Heart right ventricle (tissue), 16 donors: ENCODE results near the gene MYT1. TPM values are rescaled to one million over a fixed set of nuclear protein-coding genes. Genes with fewer than 3 reads are reported as not detected.

Experiments used
- ATAC-seq, 8 donors: fragments of 200-7000 bp; cut with Tn5 transposase; one replicate each; pipeline ENCODE4 v1.9.1; 2020; ENCODE audit warnings: mild to moderate bottlenecking in 8 of 8, moderate library complexity in 8 of 8, moderate number of reproducible peaks in 1 of 8
- DNase-seq, 2 donors: peaks; one replicate each; pipeline ENCODE4 v3.0.0-alpha.2; 2020
- H3K27ac ChIP-seq, 10 donors: fragments of 200-600 bp; sonication (generic) in 2 of 10; one replicate each; pipeline versions ENCODE4 v1.5.0 to v1.8.0; 2020 to 2022; ENCODE audit warnings: mild to moderate bottlenecking in 3 of 10
- H3K27me3 ChIP-seq, 7 donors: fragments of 200-600 bp; one replicate each; pipeline ENCODE4 v1.8.0; 2021 to 2022; ENCODE audit warnings: mild to moderate bottlenecking in 2 of 7
- H3K36me3 ChIP-seq, 9 donors: fragments of 200-600 bp; sonication (generic) in 1 of 9; one replicate each; pipeline versions ENCODE4 v1.5.0 to v1.8.0; 2020 to 2022; ENCODE audit warnings: mild to moderate bottlenecking in 2 of 9
- H3K4me1 ChIP-seq, 9 donors: fragments of 200-600 bp; sonication (generic) in 1 of 9; one replicate each; pipeline versions ENCODE4 v1.5.0 to v1.8.0; 2020 to 2022; ENCODE audit warnings: mild to moderate bottlenecking in 4 of 9
- H3K4me3 ChIP-seq, 10 donors: fragments of 200-600 bp; sonication (generic) in 2 of 10; one replicate each; pipeline versions ENCODE4 v1.5.0 to v1.8.0; 2020 to 2022; ENCODE audit warnings: mild to moderate bottlenecking in 7 of 10, moderate library complexity in 2 of 10
- H3K9me3 ChIP-seq, 11 donors: fragments of 200-600 bp in 10 of 11; sonication (generic) in 2 of 11; one replicate each; pipeline versions ENCODE4 v1.5.0 to v1.8.0; 2013 to 2022; ENCODE audit warnings: mild to moderate bottlenecking in 2 of 11, control low read depth in 1 of 11, moderate library complexity in 1 of 11
- WGBS, 2 donors: extraction: QIAGEN DNeasy Blood & Tissue Kit; methylation state at CpG; one replicate each; pipeline ENCODE4 v1.1.7; 2013; ENCODE audit warnings: inconsistent platforms in 1 of 2; 5-methylcytosine and 5-hydroxymethylcytosine counted together
- intact Hi-C, 10 donors: fragments of 100-400 bp; cut with DNase I; formaldehyde crosslinking; loops; one replicate each; pipeline versions ENCODE4 v1.11.1 to v1.14.2; 2022
- polyA plus RNA-seq, 2 donors: library from polyadenylated mRNA; stranded (reverse); fragments of 200-250 nt; gene quantifications; one replicate each; pipeline ENCODE4 v1.2.3, GENCODE V29; 2013
- total RNA-seq, 10 donors: library from RNA; stranded (reverse); fragmentation: NEBNext Ultra II Directional in 3 of 10; extraction: Animal tissue kit (Norgen Biotek cat#: 25700) in 3 of 10; gene quantifications; one replicate each; pipeline versions ENCODE4 v1.2.1 to v1.2.4, GENCODE V29; 2021 to 2023
- TF ChIP-seq, protein P1 (sequence below), 9 donors: fragments of 200-600 bp; sonication (generic) in 2 of 9; IDR thresholded peaks; one replicate each; pipeline versions ENCODE4 v1.5.0 to v1.8.0; 2021 to 2022; ENCODE audit warnings: antibody characterized with exemption in 9 of 9, mild to moderate bottlenecking in 5 of 9, moderate library complexity in 1 of 9
- donor health status: Arrhythmogenic right ventricular cardiomyopathy.
- donor health status: ischemic (EF 13 %, LVEDD 7.1; RV severe dilation, severe dysfunction).
- donor health status: healthy with polysubstance abuse.
- donor health status: DM: no; HTN: yes; CAD: no.
- donor health status: DM: no; HTN: no; CAD: no.
- donor health status: ischemic (EF 25% LVEDD 6.9; RV normal size, moderate dysfunction).
- donor health status: ischemic (EF 25% LVEDD 5.7; RV mildly dilated, moderate dysfunction).
- donor health status: healthy.
- donor health status: DM: yes; HTN: yes; CAD: no.
- donor health status: Ischemic cardiomyopathy.
- donor health status: ischemic (EF 35%, LVEDD 5.7; RV mildly dilated, moderate dysfunction).
- donor health status: nonischemic (EF 11% LVEDD 7.7; RV severe dilation, severe dysfunction).
- donor health status: DM: yes; HTN: yes; CAD: no.
- donor health status: PGD.
- donor health status: ischemic (EF 29% LVEDD 5.4; RV normal size, mild dysfunction).
- donor health status: nonischemic (EF 23%, LVEDD 6.1; RV moderate dilation, normal function).

The MYT1 gene
- total and polyA plus RNA-seq, 12 donors: 0.01 to 0.35 (median 0.11) TPM; not detected in 1

DNA sequence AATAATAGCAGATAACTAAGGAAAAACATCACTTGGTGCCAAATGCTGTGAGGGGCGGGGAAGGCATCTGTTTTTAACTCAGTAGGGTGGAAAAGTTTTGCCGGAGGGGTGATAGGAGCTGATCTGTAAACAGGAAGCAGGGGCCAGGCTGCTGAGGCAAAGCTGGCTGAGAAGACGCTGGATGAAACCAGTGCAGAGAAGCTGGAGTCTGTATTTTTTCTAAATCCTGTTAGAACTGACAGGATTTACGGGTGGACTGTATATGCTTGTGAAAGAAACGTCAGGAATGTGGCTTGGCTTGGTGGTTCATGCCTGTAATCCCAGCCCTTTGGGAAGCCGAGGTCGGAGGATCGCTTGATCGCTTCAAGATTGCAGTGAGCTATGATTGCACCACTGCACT, 96.9 kb downstream of the MYT1 start:
- DNase-seq: peak; percentile 38 to 62
- TF ChIP-seq, protein P1, sequence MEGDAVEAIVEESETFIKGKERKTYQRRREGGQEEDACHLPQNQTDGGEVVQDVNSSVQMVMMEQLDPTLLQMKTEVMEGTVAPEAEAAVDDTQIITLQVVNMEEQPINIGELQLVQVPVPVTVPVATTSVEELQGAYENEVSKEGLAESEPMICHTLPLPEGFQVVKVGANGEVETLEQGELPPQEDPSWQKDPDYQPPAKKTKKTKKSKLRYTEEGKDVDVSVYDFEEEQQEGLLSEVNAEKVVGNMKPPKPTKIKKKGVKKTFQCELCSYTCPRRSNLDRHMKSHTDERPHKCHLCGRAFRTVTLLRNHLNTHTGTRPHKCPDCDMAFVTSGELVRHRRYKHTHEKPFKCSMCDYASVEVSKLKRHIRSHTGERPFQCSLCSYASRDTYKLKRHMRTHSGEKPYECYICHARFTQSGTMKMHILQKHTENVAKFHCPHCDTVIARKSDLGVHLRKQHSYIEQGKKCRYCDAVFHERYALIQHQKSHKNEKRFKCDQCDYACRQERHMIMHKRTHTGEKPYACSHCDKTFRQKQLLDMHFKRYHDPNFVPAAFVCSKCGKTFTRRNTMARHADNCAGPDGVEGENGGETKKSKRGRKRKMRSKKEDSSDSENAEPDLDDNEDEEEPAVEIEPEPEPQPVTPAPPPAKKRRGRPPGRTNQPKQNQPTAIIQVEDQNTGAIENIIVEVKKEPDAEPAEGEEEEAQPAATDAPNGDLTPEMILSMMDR (IDR thresholded peaks at IDR 0.05): no peak
- peaks cover 0 to 27% (median 0%) of the 10 kb centered on the region in 9 donors for H3K36me3 ChIP-seq
- peaks cover 13 to 99% (median 84%) of the 10 kb centered on the region in 9 donors for H3K4me1 ChIP-seq
- peak overlapping the region; percentile 49 to 88 (median 73) for H3K27ac ChIP-seq
- H3K9me3 ChIP-seq: no peaks in the 10 kb centered on the region
- no peaks in the 10 kb centered on the region for H3K27me3 ChIP-seq
- H3K4me3 ChIP-seq: peak overlapping the region in 7 of 10 donors; percentile 10 to 39 (median 23)
- intact Hi-C loops: no loop called here
- ATAC-seq: peak; percentile 25 to 82 (median 74)
- WGBS, 2 donors: 7% methylated on average over 9 of the region's 9 CpGs

DNA sequence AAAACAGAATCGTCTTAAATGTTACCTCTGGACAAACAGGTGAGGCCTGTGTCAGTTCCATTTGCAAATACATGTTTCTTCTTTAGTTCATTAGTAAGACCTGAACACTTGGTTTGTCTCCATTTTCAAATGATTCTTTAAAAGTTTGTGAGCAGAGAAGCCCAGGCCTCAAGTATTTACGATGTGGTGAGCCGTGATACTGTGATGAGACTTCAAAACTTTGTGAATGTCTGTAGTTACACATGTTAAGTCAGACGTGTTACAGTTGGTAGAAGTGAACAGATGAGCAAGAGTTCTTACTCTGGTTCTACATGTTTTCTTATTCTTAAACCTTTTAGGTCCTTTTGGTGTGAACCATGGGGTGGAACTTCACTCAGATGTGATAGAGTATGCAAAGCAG, 99.8 kb downstream of the MYT1 start:
- Histone ChIP-seq H3K4me1 (peaks cover 13 to 99% (median 81%) of the 10 kb centered on the region in 9 donors), H3K36me3 (peaks cover 0 to 53% (median 0%) of the 10 kb centered on the region in 9 donors), H3K4me3 (no peak overlapping the region), H3K27me3 (no peaks in the 10 kb centered on the region), H3K27ac (peak overlapping the region in 4 of 10 donors; percentile 29 to 62 (median 43)), H3K9me3 (no peaks in the 10 kb centered on the region)
- DNase-seq: no peak
- whole genome bisulfite sequencing, 2 donors: 75 to 82% methylated on average over 4 of the region's 4 CpGs
- intact Hi-C loops: no loop called here
- TF ChIP-seq, protein P1 (IDR thresholded peaks at IDR 0.05): no peak
- ATAC-seq: no peak

DNA sequence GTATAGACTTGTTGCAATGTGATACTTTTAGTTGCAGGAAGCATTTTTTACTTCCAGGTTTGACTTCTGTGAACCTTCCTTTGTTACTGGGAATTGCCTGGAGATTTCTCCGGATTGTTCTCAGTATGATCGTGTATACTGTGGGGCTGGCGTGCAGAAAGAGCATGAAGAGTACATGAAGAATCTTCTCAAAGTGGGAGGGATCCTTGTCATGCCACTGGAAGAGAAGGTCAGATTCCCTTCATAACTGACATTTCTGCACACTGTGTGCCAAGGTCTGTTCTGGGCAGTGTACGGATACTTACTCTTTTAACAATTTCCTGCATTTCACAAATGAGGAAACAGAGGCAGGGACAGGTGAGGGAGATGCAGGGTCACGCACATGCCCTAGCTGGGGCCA, 100.9 kb downstream of the MYT1 start:
- intact Hi-C loops: no loop called here
- no peak for DNase-seq
- ATAC-seq: peak in 1 of 8 donors; percentile 14
- peak overlapping the region in 1 of 10 donors; percentile 23 for H3K4me3 ChIP-seq
- WGBS, 2 donors: 41% methylated on average over 5 of the region's 5 CpGs
- H3K4me1 ChIP-seq: peaks cover 13 to 90% (median 77%) of the 10 kb centered on the region in 9 donors
- peaks cover 0 to 55% (median 0%) of the 10 kb centered on the region in 9 donors for H3K36me3 ChIP-seq
- H3K27ac ChIP-seq: peak overlapping the region in 8 of 10 donors; percentile 4 to 62 (median 43)
- no peaks in the 10 kb centered on the region for H3K9me3 ChIP-seq
- no peaks in the 10 kb centered on the region for H3K27me3 ChIP-seq
- TF ChIP-seq, protein P1 (IDR thresholded peaks at IDR 0.05): no peak

DNA sequence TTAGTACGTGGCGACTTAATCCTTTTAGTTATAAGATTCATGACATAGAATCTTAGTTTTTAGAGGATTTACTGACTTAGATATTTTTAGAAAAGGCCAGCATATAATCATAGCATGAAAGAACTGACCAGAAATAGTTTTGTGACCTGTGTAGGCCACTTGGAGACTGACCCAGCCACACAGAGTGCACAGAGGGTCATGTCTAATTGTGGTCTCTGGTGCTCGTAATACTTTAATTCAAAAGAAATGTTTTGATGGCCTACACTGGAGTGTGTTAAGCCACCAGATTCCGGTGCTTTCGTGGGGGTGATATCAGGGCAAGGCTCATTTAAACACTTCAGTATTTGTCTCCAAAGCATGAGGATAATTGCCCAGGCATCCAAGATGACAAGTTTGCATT, 102.7 kb downstream of the MYT1 start:
- no peak overlapping the region for H3K4me3 ChIP-seq
- TF ChIP-seq, protein P1 (IDR thresholded peaks at IDR 0.05): no peak
- H3K4me1 ChIP-seq: peaks cover 0 to 72% (median 60%) of the 10 kb centered on the region in 9 donors
- H3K9me3 ChIP-seq: no peaks in the 10 kb centered on the region
- H3K36me3 ChIP-seq: peaks cover 0 to 61% (median 0%) of the 10 kb centered on the region in 9 donors
- H3K27ac ChIP-seq: peak overlapping the region in 7 of 10 donors; percentile 1 to 62 (median 43)
- ATAC-seq: peak in 5 of 8 donors; percentile 29 to 60 (median 36)
- DNase-seq: no peak
- 66 to 67% methylated on average over 5 of the region's 5 CpGs for WGBS, 2 donors
- intact Hi-C loops: no loop called here
- H3K27me3 ChIP-seq: no peaks in the 10 kb centered on the region
